GM12875 (cell line): ENCODE data around the gene CDH4.

Experiments used
- H3K4me3 ChIP-seq: one replicate; pipeline ENCODE4 v1.5.1; 2011; ENCODE audit warnings: low read depth, low read length, control low read depth
- TF ChIP-seq, protein P1 (sequence below): IDR thresholded peaks from 2 replicates; pipeline ENCODE4 v1.5.1; 2011; ENCODE audit warnings: low read depth, mild to moderate bottlenecking, control low read depth, inconsistent platforms, low read length, moderate library complexity, borderline replicate concordance; ENCODE audit not compliant: insufficient read depth

The CDH4 gene

DNA sequence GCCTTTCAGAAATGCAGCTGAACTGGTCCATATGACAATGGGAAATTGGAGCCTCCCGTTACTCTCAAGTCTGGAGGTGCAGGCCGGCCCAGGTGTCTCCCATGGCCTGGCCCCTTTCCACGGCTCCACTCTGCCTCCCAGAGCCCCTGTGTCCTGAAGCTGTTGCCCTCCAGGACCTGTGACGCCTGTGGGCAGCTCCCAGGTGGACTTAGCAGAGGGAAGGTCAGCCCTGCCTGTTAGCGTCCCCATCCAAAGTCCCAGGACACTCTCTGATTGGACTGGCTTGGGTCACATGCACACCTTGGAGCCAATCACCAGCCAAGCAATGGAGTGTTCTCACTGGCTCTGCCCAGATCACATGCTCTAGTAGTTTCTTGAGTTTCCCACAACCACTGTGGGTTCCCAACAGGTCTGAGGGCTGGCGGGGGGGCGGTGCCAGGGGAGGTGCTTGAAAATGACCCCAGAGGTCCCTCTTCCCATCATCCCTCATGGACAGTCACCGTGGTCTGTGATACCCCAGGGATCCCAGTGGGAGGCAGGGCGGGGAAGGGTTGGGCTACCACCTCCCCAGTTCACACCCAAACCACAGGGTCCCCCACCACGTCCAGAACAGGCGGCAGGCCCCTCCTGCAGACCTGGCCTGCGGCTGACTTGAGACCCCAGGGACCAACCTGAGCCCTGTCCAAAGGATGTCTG is 678.1 kb downstream of the CDH4 start:
- H3K4me3 ChIP-seq, result no peak overlapping the region
- TF ChIP-seq, protein P1, sequence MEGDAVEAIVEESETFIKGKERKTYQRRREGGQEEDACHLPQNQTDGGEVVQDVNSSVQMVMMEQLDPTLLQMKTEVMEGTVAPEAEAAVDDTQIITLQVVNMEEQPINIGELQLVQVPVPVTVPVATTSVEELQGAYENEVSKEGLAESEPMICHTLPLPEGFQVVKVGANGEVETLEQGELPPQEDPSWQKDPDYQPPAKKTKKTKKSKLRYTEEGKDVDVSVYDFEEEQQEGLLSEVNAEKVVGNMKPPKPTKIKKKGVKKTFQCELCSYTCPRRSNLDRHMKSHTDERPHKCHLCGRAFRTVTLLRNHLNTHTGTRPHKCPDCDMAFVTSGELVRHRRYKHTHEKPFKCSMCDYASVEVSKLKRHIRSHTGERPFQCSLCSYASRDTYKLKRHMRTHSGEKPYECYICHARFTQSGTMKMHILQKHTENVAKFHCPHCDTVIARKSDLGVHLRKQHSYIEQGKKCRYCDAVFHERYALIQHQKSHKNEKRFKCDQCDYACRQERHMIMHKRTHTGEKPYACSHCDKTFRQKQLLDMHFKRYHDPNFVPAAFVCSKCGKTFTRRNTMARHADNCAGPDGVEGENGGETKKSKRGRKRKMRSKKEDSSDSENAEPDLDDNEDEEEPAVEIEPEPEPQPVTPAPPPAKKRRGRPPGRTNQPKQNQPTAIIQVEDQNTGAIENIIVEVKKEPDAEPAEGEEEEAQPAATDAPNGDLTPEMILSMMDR, result no peak

DNA sequence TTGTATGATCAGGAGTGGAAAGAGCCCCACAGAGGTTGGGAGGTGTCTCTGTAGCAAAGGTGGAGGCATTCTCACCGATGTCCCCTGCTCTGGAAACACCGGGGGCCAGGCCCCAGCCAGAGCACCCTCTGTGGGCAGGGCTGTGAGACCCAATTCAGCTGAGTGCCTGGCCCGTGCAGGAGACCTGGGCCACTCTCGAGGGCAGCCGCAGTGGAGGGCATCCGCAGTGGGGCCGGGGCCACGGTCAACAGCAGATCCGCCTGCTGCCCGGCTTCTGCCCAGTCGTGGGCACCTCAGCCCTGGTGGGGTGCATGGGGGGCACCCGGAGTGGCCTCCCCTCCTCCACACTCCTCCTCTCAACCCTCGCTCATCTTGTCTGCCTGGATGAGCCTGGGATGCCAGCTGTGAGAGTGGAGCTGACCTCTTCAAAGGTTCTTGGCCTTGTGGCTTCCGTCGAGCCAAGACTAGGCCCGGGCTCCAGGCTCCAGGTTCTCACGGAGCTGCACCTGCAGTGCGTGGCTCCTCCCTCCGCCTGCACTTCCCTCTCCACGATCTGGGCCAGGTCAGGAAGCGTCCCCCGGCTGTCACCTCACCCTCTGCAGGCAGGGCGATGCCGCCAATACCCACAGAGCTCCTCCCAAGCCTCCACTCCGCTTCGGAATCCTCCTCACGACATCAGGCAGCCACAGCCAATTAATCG is 678.9 kb downstream of the CDH4 start:
- TF ChIP-seq, protein P1, result no peak
- H3K4me3 ChIP-seq, result no peak overlapping the region

DNA sequence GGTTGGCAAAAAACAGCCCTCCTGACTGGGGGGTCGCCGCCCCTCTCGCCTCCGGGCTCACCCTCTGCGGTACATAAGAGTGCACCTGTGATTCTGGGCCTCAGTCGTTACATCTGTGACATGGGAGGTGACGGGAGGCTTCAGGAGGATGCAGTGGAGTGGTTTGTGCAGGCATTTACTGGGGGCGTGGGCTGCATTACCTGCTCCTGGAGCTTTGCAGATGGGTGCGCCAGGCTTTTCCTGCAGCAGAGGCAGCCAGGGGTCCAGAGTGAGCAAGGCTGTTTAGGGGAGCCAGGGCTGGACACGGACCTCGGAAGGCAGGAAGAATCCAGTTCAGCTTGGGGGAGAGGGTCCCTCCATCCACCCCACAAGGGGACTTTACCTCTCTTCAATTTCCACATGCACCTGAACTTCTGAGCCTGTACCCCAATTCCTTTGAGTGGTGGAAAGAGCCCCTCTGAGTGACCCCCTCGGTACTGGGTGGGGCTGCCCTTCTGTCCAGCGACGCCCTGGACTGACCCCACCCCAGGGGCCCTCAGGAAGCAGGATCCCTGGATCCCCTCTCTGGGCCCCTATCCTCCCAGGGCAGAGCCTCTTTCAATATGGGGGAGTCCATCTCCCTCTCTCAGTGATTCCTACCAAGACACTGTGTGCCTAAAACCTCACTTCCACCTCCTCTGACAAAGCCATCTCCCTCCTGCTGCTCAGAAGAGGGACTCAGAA is 679.6 kb downstream of the CDH4 start:
- H3K4me3 ChIP-seq, result no peak overlapping the region
- TF ChIP-seq, protein P1, result no peak

DNA sequence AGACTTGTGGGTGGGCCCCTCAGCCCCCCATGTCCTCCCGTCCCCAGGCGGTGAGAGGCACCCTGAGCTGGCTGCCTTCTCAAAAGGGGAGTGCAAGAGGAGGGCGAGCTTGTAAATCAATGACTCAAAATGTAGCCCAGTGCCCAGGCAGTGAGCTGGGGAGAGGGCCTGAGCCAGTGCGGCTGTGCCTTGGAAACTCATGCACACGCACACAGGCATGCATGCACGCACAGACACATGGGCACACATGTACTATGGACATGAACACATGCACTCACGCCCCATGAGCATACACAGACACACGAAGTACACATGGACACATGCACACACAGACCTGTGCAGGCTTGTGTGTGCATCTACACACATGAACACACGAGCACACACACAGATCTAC is 680.1 kb downstream of the CDH4 start:
- TF ChIP-seq, protein P1, result no peak
- H3K4me3 ChIP-seq, result no peak overlapping the region

GRCh38 chr20:61932711-61933480 is 680.8 kb downstream of the CDH4 start:
- TF ChIP-seq, protein P1, result no peak

DNA sequence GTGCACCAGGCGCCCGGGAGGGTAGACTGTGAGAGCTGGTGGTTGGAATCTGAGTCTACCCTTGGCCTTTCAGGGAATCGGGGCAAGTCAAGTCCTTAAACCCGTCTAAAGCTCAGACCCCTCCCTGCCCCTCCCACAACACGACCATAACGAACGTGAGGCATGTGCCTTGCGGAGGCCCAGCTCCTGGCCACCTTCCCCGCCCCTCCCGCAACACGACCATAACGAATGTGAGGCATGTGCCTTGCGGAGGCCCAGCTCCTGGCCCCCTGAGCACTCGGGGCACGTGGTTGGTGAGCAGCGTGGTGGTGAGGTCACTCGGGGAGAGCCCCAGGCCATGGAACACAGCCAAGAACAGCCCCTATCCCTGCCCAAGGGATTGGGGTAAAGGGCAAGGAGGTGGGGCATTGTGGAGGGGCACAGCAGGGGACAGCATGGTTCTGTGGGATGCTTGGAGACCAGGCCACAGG is 681.5 kb downstream of the CDH4 start:
- TF ChIP-seq, protein P1, result no peak
- H3K4me3 ChIP-seq, result no peak overlapping the region

More at GRCh38 chr20:61932711-61933480, 680.8 kb downstream of the CDH4 start:
- H3K4me3 ChIP-seq, result no peak overlapping the region
